ENCODE measurements around the gene SEPTIN5. TPM values are rescaled to one million over a fixed set of nuclear protein-coding genes. Genes with fewer than 3 reads are reported as not detected.

SEPTIN5 gene
- total RNA-seq, 1 donor from 2014 or later: 11.5 TPM

DNA sequence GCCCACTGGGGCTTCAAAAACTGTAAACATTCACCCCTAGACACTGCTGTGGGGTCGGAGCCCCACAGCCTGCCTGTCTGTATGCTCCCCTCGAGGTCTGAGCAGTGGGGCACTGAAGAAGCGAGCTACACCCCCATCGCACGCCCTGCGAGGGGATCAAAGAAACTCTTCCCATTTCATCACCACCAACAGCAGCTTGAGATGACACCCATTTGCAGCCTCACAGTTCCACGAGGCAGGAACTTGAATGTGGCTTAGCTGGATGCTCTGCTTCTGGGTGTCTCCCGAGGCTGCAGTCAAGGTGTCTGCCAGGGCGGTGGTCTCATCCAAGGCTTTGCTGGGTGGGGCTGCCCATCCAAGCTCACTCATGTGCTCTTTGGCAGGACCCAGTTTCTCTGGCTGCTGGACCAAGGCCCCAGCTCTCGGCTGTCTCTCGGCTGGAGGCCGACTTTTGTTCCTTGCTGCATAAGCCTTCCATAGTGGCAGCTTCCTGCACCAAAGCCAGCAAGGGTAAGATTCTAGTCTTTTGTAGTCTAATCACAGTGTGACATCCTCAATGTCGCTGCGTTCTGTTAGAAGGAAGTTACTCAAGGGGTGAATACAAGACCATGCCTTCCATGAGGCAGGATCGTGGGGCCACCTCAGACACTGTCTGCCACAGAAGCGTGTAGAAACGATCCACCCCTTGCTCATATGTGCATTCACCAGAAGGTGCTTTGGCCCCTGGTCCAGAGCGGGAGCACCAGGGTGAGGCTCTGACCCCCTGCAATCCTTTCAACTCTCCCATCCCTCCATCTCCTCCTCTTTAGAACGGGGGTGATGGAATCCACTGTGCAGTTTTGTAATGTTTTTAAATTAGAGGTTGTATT lies 46.2 kb upstream of the SEPTIN5 start:
- ATAC-seq: no peak
- TF ChIP-seq, protein P1, sequence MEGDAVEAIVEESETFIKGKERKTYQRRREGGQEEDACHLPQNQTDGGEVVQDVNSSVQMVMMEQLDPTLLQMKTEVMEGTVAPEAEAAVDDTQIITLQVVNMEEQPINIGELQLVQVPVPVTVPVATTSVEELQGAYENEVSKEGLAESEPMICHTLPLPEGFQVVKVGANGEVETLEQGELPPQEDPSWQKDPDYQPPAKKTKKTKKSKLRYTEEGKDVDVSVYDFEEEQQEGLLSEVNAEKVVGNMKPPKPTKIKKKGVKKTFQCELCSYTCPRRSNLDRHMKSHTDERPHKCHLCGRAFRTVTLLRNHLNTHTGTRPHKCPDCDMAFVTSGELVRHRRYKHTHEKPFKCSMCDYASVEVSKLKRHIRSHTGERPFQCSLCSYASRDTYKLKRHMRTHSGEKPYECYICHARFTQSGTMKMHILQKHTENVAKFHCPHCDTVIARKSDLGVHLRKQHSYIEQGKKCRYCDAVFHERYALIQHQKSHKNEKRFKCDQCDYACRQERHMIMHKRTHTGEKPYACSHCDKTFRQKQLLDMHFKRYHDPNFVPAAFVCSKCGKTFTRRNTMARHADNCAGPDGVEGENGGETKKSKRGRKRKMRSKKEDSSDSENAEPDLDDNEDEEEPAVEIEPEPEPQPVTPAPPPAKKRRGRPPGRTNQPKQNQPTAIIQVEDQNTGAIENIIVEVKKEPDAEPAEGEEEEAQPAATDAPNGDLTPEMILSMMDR (IDR thresholded peaks at IDR 0.05): no peak
- Histone ChIP-seq H3K4me3 (no peak overlapping the region), H3K9me3 (no peaks in the 10 kb centered on the region), H3K4me1 (no peaks in the 10 kb centered on the region), H3K36me3 (no peaks in the 10 kb centered on the region), H3K27me3 (peaks cover 8% of the 10 kb centered on the region), H3K27ac (no peak overlapping the region)
- DNase-seq: no peak
- intact Hi-C loops (cut with DNase I): no loop called here

DNA sequence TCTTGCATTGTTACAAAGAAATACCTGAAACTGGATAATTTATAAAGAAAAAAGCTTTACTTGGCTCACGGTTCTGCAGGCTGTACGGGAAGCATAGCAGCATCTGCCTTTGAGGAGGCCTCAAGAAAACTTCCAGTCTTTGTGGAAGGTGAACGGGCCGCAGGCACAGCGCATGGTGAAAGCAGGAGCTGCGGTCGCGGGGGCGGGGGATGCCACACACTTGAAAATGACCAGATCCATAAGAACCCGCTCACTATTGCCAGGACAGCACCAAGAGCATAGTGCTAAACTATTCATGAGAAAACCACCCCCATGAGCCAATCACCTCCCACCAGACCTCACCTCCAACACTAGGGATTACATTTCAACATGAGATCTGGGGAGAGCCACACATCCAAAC lies 45.6 kb upstream of the SEPTIN5 start:
- Histone ChIP-seq H3K27ac (no peak overlapping the region), H3K36me3 (no peaks in the 10 kb centered on the region), H3K27me3 (peaks cover 8% of the 10 kb centered on the region), H3K9me3 (no peaks in the 10 kb centered on the region), H3K4me1 (no peaks in the 10 kb centered on the region), H3K4me3 (no peak overlapping the region)
- ATAC-seq (no peak), DNase-seq (no peak)
- intact Hi-C loops (cut with DNase I): no loop called here
- TF ChIP-seq, protein P1 (IDR thresholded peaks at IDR 0.05): no peak

DNA sequence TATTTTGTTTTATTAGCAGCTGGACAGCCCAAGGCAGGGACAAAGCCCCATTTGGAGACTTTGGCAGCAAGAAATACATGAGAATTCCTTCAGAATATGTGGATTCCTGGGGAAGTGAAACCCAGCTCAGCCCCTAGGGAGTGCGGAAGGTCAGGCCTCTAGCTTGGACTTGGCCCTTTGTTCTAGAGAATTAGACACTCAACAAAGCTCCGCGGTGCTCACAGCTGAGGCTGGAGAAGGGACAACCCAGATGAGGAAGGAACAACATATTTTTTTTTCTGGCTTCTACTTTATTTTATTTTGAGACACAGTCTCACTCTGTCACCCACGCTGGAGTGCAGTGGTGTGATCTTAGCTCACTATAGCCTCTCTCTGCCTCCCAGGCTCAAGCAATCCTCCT lies 44.7 kb upstream of the SEPTIN5 start:
- H3K4me3 ChIP-seq: no peak overlapping the region
- ATAC-seq: no peak
- no peaks in the 10 kb centered on the region for H3K4me1 ChIP-seq
- DNase-seq: no peak
- H3K27me3 ChIP-seq: peaks cover 8% of the 10 kb centered on the region
- TF ChIP-seq, protein P1 (IDR thresholded peaks at IDR 0.05): no peak
- H3K9me3 ChIP-seq: no peaks in the 10 kb centered on the region
- H3K36me3 ChIP-seq: no peaks in the 10 kb centered on the region
- intact Hi-C loops (cut with DNase I): no loop called here
- no peak overlapping the region for H3K27ac ChIP-seq

DNA sequence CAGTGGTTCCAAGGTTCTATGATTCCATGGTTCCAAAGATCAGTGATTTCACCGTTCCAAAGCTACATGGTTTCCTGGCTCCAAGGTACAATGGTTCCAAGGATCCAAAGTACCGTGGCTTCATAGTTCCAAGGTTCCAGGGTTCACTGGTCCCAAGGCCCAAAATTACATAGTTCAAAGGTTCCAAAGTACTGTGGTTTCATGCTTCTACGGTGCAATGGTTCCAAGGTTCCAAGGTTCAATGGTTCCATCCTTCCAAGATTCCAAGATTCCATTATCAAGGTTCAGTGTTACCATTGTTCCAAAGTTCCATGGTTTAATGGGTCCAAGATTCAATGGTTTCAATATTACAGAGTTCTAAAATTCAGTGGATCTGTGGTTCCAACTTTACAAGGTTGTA lies 43.0 kb upstream of the SEPTIN5 start:
- no peak overlapping the region for H3K27ac ChIP-seq
- no peak for ATAC-seq
- intact Hi-C loops (cut with DNase I): no loop called here
- H3K4me1 ChIP-seq: no peaks in the 10 kb centered on the region
- no peaks in the 10 kb centered on the region for H3K9me3 ChIP-seq
- DNase-seq: no peak
- H3K4me3 ChIP-seq: no peak overlapping the region
- H3K27me3 ChIP-seq: peaks cover 8% of the 10 kb centered on the region
- no peaks in the 10 kb centered on the region for H3K36me3 ChIP-seq
- TF ChIP-seq, protein P1 (IDR thresholded peaks at IDR 0.05): no peak

DNA sequence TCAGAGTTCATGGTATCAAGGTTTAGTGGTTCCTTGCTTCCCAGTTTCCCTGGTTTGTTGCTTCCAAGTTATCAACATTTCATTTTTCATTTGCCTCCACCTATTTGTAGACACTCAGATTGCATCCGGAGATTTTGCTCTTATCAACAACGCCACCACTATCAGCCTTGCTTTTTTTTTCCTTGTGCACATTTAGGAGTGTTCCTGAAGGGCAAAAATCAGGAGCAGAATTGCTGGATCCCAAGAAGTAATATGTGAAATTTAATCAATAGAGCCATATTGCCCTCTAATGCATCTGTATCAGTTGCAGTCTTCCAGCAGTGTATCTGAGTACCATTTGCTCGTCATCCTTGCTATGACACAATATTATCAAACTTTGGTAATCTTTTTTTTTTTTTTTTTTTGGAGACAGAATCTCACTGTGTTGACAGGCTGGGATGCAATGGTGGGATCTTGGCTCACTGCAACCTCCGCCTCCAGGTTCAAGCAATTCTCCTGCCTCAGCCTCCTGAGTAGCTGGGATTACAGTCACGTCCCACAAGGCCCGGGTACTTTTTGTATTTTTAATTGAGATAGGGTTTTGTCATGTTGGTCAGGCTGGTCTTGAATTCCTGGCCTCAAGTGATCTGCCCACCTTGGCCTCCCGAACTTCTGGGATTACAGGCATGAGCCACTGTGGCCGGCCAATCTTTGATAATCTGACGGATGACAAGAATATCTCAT lies 42.1 kb upstream of the SEPTIN5 start:
- H3K27me3 ChIP-seq: peaks cover 4% of the 10 kb centered on the region
- no peak overlapping the region for H3K27ac ChIP-seq
- H3K36me3 ChIP-seq: no peaks in the 10 kb centered on the region
- no peak for DNase-seq
- no peaks in the 10 kb centered on the region for H3K4me1 ChIP-seq
- intact Hi-C loops (cut with DNase I): no loop called here
- no peak for ATAC-seq
- TF ChIP-seq, protein P1 (IDR thresholded peaks at IDR 0.05): no peak
- no peak overlapping the region for H3K4me3 ChIP-seq
- H3K9me3 ChIP-seq: no peaks in the 10 kb centered on the region
